SJCRH30 (cell line): ENCODE measurements around the gene FOXO6. TPM values are rescaled to one million over a fixed set of nuclear protein-coding genes. Genes with fewer than 3 reads are reported as not detected.
A peak's percentile ranks its signal among the peaks of the same experiment; 100 is the strongest.

Experiments
- DNase-seq, 2 experiments: peaks; one replicate each; pipeline ENCODE4 v3.0.0-alpha.2; 2015 to 2020
- H3K27ac ChIP-seq: fragments of 250-450 bp; sonication (Bioruptor Pico); 2 replicates; pipeline ENCODE4 v1.5.1; 2020; ENCODE audit warnings: mild to moderate bottlenecking, moderate library complexity
- H3K27me3 ChIP-seq: fragments of 250-450 bp; sonication (Bioruptor Pico); 2 replicates; pipeline ENCODE4 v1.5.1; 2020; ENCODE audit warnings: mild to moderate bottlenecking, moderate library complexity
- H3K36me3 ChIP-seq: fragments of 250-450 bp; sonication (Bioruptor Pico); 2 replicates; pipeline ENCODE4 v1.5.1; 2020; ENCODE audit warnings: mild to moderate bottlenecking, moderate library complexity
- H3K4me1 ChIP-seq: fragments of 250-450 bp; sonication (Bioruptor Pico); 2 replicates; pipeline ENCODE4 v1.5.1; 2020; ENCODE audit warnings: mild to moderate bottlenecking, moderate library complexity
- H3K4me3 ChIP-seq: fragments of 250-450 bp; sonication (Bioruptor Pico); 2 replicates; pipeline ENCODE4 v1.5.1; 2020; ENCODE audit warnings: mild to moderate bottlenecking, moderate library complexity
- H3K9me3 ChIP-seq: fragments of 250-450 bp; sonication (Bioruptor Pico); replicated peaks from 2 replicates; pipeline ENCODE4 v1.5.1; 2020; ENCODE audit warnings: mild to moderate bottlenecking, moderate library complexity
- total RNA-seq: library from RNA; depleted of rRNA; stranded (reverse); fragments of >200 nt; shearing (Covaris generic); gene quantifications from 2 replicates; pipeline ENCODE4 v1.2.3, GENCODE V29; 2014

Gene FOXO6
- total RNA-seq, 1 experiment from 2014 or later: 11.9 TPM

DNA sequence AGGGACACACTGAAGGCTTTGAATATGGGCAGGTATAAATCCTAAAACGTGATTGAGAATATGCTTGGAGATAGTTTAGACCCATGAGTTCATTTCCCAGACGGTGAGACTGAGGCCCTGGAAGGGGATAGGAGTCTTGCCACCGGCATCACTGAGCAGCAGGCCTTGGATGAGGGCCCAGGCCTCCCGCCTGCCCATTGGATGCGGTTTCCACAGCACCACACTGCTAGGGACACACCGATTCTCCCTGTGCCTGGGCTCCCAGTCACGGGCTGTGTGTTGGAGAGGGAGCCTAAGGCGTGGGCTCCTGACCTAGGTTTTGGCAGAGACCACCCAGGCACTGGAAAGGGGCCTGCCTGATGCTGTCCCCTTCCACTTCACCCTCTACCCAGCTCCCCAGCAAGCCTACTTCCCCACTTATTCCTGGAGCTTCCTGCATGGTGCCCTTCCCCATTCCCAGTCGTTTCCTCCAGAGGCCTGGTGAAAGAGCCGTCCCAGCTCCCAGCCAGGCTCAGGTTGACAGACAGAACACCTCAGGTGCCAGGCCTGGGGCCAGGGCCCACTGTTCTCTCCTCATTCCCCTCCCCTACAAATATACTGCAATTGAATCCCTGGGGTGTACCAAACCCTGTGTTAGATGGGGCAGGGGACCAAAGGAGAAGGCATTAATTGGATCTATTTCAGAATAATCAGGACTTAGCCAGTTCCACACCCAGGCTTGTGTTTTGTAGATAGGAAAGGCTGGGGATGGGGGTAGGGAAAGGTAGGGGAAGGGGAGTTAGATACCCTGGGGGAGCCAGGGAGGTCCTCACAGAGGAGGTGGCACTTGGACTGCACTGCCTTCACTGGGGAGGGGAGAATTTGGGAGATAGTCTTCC, 3.4 kb downstream of the FOXO6 start:
- no peaks in the 10 kb centered on the region for H3K36me3 ChIP-seq
- no peaks in the 10 kb centered on the region for H3K27me3 ChIP-seq
- DNase-seq: peak; percentile 42 to 50
- H3K4me3 ChIP-seq: no peak overlapping the region
- H3K9me3 ChIP-seq: no peaks in the 10 kb centered on the region
- no peak overlapping the region for H3K27ac ChIP-seq
- H3K4me1 ChIP-seq: peaks cover 46% of the 10 kb centered on the region

GRCh38 chr1:41365320-41365633, 4.0 kb downstream of the FOXO6 start:
- Histone ChIP-seq H3K36me3 (no peaks in the 10 kb centered on the region), H3K9me3 (no peaks in the 10 kb centered on the region), H3K4me3 (no peak overlapping the region), H3K27me3 (no peaks in the 10 kb centered on the region), H3K27ac (peak overlapping the region; percentile 82; the same call in 1 of the 2 replicates), H3K4me1 (peaks cover 43% of the 10 kb centered on the region)
- no peak for DNase-seq

DNA sequence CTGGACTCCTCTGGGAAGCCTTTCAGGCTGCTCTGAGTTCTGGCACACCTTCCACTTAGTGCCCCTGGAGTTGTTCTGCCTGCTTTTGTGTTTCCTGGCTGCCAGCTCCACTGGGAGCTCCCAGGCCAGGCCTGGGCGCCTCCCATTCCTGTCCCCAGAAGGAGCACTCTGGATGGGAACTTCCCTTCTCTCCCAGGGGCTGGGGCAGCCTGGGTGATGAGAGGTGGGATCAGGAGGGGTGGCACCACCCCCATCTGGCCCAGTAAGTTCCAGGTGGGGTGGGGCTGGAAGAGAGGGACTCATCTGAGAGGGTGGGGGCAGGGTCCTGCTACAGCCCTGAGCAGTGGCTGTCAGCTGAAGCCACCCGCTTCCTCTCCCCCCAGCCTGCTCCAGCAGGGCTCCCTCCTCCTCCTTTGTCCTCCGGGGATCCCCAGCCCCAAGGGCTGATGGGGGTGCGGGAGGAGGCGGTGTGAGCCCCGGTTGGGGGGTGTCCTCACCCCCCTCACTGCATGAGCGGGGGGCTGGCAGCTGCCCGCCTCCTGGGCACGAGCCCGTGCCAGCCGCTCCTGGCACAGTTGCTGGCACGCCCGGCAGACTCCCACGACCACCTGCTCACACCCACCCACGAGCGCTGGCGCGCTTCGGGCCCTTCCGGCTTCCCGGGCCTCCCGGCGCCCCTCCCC, 4.7 kb downstream of the FOXO6 start:
- Histone ChIP-seq H3K9me3 (no peaks in the 10 kb centered on the region), H3K4me1 (peaks cover 45% of the 10 kb centered on the region), H3K4me3 (peak overlapping the region; percentile 82), H3K27ac (peak overlapping the region; percentile 82), H3K36me3 (no peaks in the 10 kb centered on the region), H3K27me3 (no peaks in the 10 kb centered on the region)
- peak; percentile 78 to 79 for DNase-seq

GRCh38 chr1:41366455-41367287, 5.4 kb downstream of the FOXO6 start:
- Histone ChIP-seq H3K27ac (peak overlapping the region; percentile 82), H3K9me3 (no peaks in the 10 kb centered on the region), H3K4me3 (peak overlapping the region; percentile 82), H3K4me1 (peaks cover 52% of the 10 kb centered on the region), H3K36me3 (no peaks in the 10 kb centered on the region), H3K27me3 (no peaks in the 10 kb centered on the region)
- DNase-seq: peak; percentile 79 to 85

DNA sequence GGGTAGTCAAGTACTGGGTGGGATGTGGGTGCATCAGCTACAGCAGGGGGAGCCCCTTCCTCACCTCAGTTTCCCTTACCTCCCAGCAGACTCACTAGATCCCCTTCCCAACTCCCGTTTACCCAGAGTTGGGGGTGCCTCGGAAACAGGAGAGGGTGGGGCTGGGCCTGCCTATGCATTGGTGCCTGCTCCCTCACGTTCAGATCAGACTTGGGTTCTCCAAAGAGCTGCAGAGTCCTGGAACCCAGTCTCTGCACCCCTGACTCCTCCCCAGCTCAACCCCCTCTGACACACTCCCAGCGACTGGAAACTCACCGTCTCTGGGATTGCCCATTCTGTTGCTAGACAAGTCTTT, 6.0 kb downstream of the FOXO6 start:
- peak in 1 of 2 experiments; percentile 47 for DNase-seq
- peak overlapping the region; percentile 82 for H3K4me3 ChIP-seq
- peak overlapping the region; percentile 82 for H3K27ac ChIP-seq
- no peaks in the 10 kb centered on the region for H3K9me3 ChIP-seq
- H3K4me1 ChIP-seq: peaks cover 57% of the 10 kb centered on the region
- no peaks in the 10 kb centered on the region for H3K27me3 ChIP-seq
- no peaks in the 10 kb centered on the region for H3K36me3 ChIP-seq

DNA sequence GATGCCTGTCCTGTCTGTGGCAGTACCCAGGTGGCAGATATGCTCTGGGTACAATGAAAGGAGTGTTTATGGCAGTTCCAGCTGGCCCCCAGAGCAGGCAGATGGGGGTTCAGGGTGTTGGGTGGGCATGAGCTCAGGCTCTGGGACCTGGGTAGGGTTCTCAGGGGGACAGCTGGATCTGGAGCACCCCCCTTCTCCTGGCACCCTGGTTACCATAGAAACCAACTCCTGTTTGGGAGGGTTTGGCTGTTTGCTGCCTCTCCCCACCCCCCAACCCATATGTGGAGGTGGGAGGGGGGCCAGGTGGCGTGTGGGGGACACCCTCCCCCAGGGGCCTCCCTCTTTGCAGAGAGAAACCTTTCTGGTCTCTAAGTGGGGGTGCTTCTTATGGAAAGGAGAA, 7.1 kb downstream of the FOXO6 start:
- Histone ChIP-seq H3K36me3 (no peaks in the 10 kb centered on the region), H3K27ac (no peak overlapping the region), H3K9me3 (no peaks in the 10 kb centered on the region), H3K4me3 (no peak overlapping the region), H3K4me1 (peaks cover 67% of the 10 kb centered on the region), H3K27me3 (no peaks in the 10 kb centered on the region)
- DNase-seq: no peak

DNA sequence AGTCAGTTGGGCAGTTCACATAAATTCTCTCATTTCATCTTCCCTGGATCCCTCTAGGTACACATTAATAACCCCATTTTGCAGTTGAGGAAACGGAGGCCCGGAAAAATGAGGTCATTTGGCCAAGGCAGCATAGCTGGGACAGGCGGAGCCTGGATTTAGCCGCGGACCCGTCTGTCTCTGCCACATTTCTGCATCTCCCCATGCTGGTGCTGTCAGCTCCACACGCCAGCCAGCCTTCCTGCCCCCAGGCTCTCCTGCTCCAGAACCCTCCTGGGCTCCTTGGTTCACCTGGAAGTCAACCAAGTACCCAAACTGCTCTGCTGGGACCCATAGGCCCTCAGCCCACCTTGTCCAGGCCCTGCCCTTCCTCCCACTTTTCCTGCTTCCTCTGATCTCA, 7.6 kb downstream of the FOXO6 start:
- H3K27me3 ChIP-seq: no peaks in the 10 kb centered on the region
- H3K27ac ChIP-seq: no peak overlapping the region
- DNase-seq: no peak
- H3K36me3 ChIP-seq: peaks cover 1% of the 10 kb centered on the region; the same call in 1 of the 2 replicates
- peaks cover 68% of the 10 kb centered on the region for H3K4me1 ChIP-seq
- no peak overlapping the region for H3K4me3 ChIP-seq
- H3K9me3 ChIP-seq: no peaks in the 10 kb centered on the region

GRCh38 chr1:41369531-41369930, 8.3 kb downstream of the FOXO6 start:
- Histone ChIP-seq H3K9me3 (no peaks in the 10 kb centered on the region), H3K27me3 (no peaks in the 10 kb centered on the region), H3K4me1 (peaks cover 70% of the 10 kb centered on the region), H3K4me3 (no peak overlapping the region), H3K27ac (no peak overlapping the region), H3K36me3 (peaks cover 6% of the 10 kb centered on the region; the same call in 1 of the 2 replicates)
- DNase-seq: no peak

DNA sequence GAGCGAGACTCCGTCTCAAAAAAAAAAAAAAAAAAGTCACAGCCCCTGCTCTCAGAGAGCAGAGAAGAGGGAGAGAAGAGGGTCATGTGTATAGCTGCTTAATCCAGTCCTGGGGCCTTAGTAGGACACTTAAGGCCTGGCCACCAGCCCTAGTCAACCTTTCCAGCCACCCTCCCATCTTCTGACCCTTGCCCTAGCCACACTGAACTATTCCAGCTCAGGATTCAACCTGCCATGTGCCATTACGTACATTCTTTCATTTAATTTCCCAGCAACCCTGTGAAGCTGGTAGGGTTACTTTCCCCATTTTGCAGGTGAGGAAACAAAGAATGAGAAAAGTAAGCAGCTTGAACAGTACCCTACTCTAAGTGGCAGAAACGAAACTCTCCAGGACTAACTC, 9.0 kb downstream of the FOXO6 start:
- Histone ChIP-seq H3K9me3 (no peaks in the 10 kb centered on the region), H3K36me3 (peaks cover 6% of the 10 kb centered on the region; the same call in 1 of the 2 replicates), H3K27me3 (no peaks in the 10 kb centered on the region), H3K4me1 (peaks cover 64% of the 10 kb centered on the region), H3K4me3 (no peak overlapping the region), H3K27ac (peak overlapping the region; percentile 85)
- no peak for DNase-seq

DNA sequence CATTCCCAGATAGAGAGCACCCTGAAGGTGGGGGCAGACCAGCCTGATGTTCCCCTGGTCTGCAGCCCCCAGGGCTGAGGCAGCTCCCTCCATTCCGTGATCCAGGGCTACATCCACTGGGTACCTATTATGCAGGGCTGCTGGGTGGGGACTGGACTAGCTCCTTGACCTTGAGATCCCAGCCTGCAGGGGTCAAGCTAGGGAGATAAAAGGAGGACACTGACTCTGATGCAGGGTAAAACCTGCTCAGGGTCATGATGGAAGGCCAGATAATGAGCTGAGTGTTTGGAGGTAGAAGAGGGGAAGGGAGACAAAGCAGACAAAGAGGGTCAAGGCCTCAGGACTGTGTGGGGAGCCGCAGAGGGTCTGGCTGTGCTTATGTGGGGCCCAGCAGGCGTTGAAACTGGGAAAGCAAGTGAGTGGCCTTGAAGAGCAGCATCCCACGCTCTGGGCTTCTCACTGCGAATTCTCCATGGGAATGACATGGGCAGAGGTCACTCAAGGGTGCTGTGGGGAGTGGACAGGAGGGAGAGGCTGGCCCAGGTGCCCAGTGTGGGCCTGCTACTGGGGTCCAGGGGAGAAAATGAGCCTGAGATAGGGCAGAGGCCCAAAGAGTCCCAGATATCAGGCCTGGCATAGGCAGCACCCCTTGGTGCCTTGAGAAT, 9.7 kb downstream of the FOXO6 start:
- Histone ChIP-seq H3K9me3 (no peaks in the 10 kb centered on the region), H3K27me3 (no peaks in the 10 kb centered on the region), H3K36me3 (peaks cover 9% of the 10 kb centered on the region; the same call in 1 of the 2 replicates), H3K4me3 (no peak overlapping the region), H3K27ac (peak overlapping the region; percentile 85), H3K4me1 (peaks cover 57% of the 10 kb centered on the region)
- DNase-seq: no peak

DNA sequence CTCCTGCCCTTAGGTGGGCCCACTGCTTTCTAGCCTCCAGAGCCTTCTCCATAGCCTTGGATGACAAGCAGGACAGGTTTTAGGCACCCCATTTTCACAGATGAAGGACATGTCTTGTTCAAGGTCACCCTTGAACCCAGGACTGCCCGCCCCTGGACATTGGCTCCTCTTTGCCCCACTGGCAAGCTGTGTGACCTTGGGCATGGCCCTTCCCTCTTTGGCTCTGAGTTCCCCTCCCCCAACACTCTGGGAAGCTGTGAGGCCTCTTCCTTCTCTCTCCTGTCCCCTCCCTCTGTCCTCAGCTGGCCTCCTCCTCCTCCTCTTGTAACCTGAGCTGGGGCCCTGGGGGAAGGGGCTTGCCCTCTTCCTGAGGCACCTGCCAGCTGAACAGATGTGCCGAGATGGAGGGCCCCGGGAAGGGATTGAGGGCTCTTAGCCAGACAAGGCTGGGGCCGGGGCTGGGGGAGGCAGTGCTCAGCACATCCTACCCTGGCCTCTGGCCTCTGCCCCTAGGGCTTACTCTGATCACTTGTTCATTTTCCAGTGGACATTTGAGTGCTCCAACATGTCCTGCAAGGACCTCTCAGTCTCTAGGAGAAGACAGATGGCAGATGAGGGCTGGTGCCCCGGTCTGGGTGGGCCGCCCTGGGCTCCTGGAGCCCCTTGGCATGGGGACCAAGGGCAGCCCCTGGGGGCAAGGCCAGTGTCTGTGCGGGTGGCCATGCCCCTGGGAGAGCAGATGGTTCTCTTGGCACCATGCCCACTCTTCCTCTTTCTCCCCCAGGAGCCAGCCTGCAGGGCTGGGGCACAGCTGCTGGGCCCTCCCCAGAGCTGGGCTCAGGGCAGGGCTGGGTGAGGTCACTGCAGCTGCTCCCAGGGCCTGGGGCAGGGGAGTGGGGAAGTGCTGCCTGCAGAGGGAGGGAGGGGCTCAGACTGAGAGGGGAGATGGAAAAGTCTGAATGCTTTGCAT, 10.7 kb downstream of the FOXO6 start:
- Histone ChIP-seq H3K4me3 (no peak overlapping the region), H3K9me3 (no peaks in the 10 kb centered on the region), H3K4me1 (peaks cover 54% of the 10 kb centered on the region), H3K27me3 (no peaks in the 10 kb centered on the region), H3K36me3 (peaks cover 9% of the 10 kb centered on the region; the same call in 1 of the 2 replicates), H3K27ac (peak overlapping the region; percentile 85)
- peak; percentile 99 for DNase-seq

- no peak for DNase-seq
- Histone ChIP-seq H3K27me3 (no peaks in the 10 kb centered on the region), H3K36me3 (peaks cover 9% of the 10 kb centered on the region; the same call in 1 of the 2 replicates), H3K9me3 (no peaks in the 10 kb centered on the region), H3K4me1 (peaks cover 54% of the 10 kb centered on the region), H3K4me3 (no peak overlapping the region), H3K27ac (peak overlapping the region; percentile 85)
Observed at GRCh38 chr1:41372600-41372993, 11.4 kb downstream of the FOXO6 start.

DNA sequence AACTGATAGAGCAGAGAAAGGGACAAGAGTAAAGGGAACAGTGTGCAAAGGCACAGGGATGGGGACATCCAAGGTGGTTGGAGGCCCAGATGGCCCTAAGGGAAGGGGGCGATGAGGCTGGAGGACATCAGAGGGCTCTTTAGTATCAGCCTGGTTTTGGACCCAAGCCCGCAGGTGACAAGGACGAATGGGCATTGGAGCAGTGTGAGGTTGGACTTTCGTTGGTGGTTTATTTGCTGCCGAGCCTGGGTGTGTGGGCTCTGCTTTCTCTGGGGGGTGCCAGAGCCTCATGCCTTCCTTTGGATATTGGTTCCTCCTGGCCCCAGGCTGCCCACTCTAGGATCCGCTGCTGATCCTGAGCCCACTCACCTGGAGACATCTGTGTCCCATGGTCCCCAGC, 12.1 kb downstream of the FOXO6 start:
- peak overlapping the region; percentile 85 for H3K27ac ChIP-seq
- H3K4me3 ChIP-seq: no peak overlapping the region
- DNase-seq: no peak
- no peaks in the 10 kb centered on the region for H3K27me3 ChIP-seq
- no peaks in the 10 kb centered on the region for H3K9me3 ChIP-seq
- H3K36me3 ChIP-seq: peaks cover 9% of the 10 kb centered on the region; the same call in 1 of the 2 replicates
- peaks cover 49% of the 10 kb centered on the region for H3K4me1 ChIP-seq
